GM23338 (cell line): ENCODE measurements around the gene B3GALNT2. TPM values are rescaled to one million over a fixed set of nuclear protein-coding genes. Genes with fewer than 3 reads are reported as not detected.

ENCODE experiments used
- ATAC-seq: fragments of 200-7000 bp; cut with Tn5 transposase; 3 replicates; pipeline ENCODE4 v1.9.1; 2020
- DNase-seq: peaks from one replicate; pipeline ENCODE4 v3.0.0-alpha.2; 2015; ENCODE audit warnings: low spot score
- H2AFZ ChIP-seq: fragments of 200-600 bp; sonication (generic); 2 replicates; pipeline ENCODE4 v1.8.0; 2016; ENCODE audit warnings: antibody characterized with exemption, mild to moderate bottlenecking, moderate library complexity
- H3F3A ChIP-seq: fragments of 200-600 bp; sonication (generic); replicated peaks from 2 replicates; pipeline ENCODE4 v1.8.0; 2017; ENCODE audit warnings: antibody characterized with exemption, mixed run types, low read depth
- H3K27ac ChIP-seq: fragments of 200-600 bp; sonication (generic); 2 replicates; pipeline ENCODE4 v1.6.1; 2016; ENCODE audit warnings: low read depth
- H3K27me3 ChIP-seq: fragments of 200-600 bp; sonication (generic); 2 replicates; pipeline ENCODE4 v1.8.0; 2016; ENCODE audit warnings: mild to moderate bottlenecking, mixed run types, moderate library complexity; ENCODE audit not compliant: insufficient read depth
- H3K36me3 ChIP-seq: fragments of 200-600 bp; sonication (generic); 2 replicates; pipeline ENCODE4 v1.8.0; 2016; ENCODE audit warnings: mild to moderate bottlenecking; ENCODE audit not compliant: insufficient read depth
- H3K4me1 ChIP-seq: fragments of 200-600 bp; sonication (generic); 2 replicates; pipeline ENCODE4 v1.8.0; 2016; ENCODE audit warnings: mild to moderate bottlenecking, moderate library complexity; ENCODE audit not compliant: insufficient read depth
- H3K4me2 ChIP-seq: fragments of 200-600 bp; sonication (generic); 2 replicates; pipeline ENCODE4 v1.7.1; 2017; ENCODE audit warnings: mixed run types
- H3K4me3 ChIP-seq: fragments of 200-600 bp; sonication (generic); 2 replicates; pipeline ENCODE4 v1.6.1; 2016; ENCODE audit warnings: mixed run types
- H3K79me2 ChIP-seq: fragments of 200-600 bp; sonication (generic); replicated peaks from 2 replicates; pipeline ENCODE4 v1.8.0; 2017; ENCODE audit warnings: mild to moderate bottlenecking; ENCODE audit not compliant: insufficient read depth
- H3K9me2 ChIP-seq: fragments of 200-600 bp; sonication (generic); 2 replicates; pipeline ENCODE4 v1.8.0; 2017; ENCODE audit not compliant: insufficient read depth
- H4K20me1 ChIP-seq: fragments of 200-600 bp; sonication (generic); replicated peaks from 2 replicates; pipeline ENCODE4 v1.8.0; 2017; ENCODE audit warnings: mild to moderate bottlenecking; ENCODE audit not compliant: insufficient read depth
- H3K27ac Mint-ChIP-seq: 2 replicates; pipeline ENCODE4 v1.8.0; 2020; ENCODE audit warnings: inconsistent platforms, mild to moderate bottlenecking, moderate library complexity, mixed read lengths
- H3K27me3 Mint-ChIP-seq: 3 replicates; pipeline ENCODE4 v1.8.0; 2022; ENCODE audit warnings: low read depth, mild to moderate bottlenecking, moderate library complexity, mixed read lengths, inconsistent platforms; ENCODE audit not compliant: insufficient read depth, poor library complexity
- H3K36me3 Mint-ChIP-seq: 3 replicates; pipeline ENCODE4 v1.8.0; 2021; ENCODE audit warnings: low read depth, mild to moderate bottlenecking, inconsistent platforms, moderate library complexity, mixed read lengths
- H3K4me1 Mint-ChIP-seq: 3 replicates; pipeline ENCODE4 v1.8.0; 2020; ENCODE audit warnings: mild to moderate bottlenecking, inconsistent platforms, mixed read lengths
- H3K4me3 Mint-ChIP-seq: 3 replicates; pipeline ENCODE4 v1.8.0; 2021; ENCODE audit warnings: moderate library complexity, mild to moderate bottlenecking, inconsistent platforms, mixed read lengths
- H3K9me3 Mint-ChIP-seq: 3 replicates; pipeline ENCODE4 v1.8.0; 2020; ENCODE audit warnings: moderate library complexity, mild to moderate bottlenecking, inconsistent platforms, mixed read lengths
- CREB1 ChIP-seq: fragments of 250-450 bp; sonication (Bioruptor Pico); IDR thresholded peaks from 2 replicates; pipeline ENCODE4 v1.5.0; 2020; ENCODE audit warnings: low read depth, mild to moderate bottlenecking, moderate library complexity
- CTCF ChIP-seq, 2 experiments: fragments of 200-600 bp in 1 of 2; sonication (generic) in 1 of 2; conservative IDR thresholded peaks; 2 replicates each; pipeline versions ENCODE4 v1.5.1 to v1.6.1; 2016 to 2017; ENCODE audit warnings: antibody characterized with exemption in 2 of 2, low read depth in 2 of 2, mild to moderate bottlenecking in 2 of 2, moderate library complexity in 1 of 2
- EZH2 ChIP-seq: fragments of 200-600 bp; sonication (generic); IDR thresholded peaks from one replicate; pipeline ENCODE4 v1.8.0; 2017; ENCODE audit warnings: antibody characterized with exemption, mild to moderate bottlenecking, low read depth; ENCODE audit not compliant: unreplicated experiment
- EZH2phosphoT487 ChIP-seq: fragments of 200-600 bp; sonication (generic); IDR thresholded peaks from one replicate; pipeline ENCODE4 v1.8.1; 2018; ENCODE audit warnings: antibody characterized with exemption; ENCODE audit not compliant: unreplicated experiment
- JUNB ChIP-seq: IDR thresholded peaks from one replicate; pipeline ENCODE4 v1.6.1; 2016; ENCODE audit warnings: antibody characterized with exemption; ENCODE audit not compliant: unreplicated experiment
- NANOG ChIP-seq: IDR thresholded peaks from 2 replicates; pipeline ENCODE4 v1.6.1; 2016; ENCODE audit warnings: antibody characterized with exemption, borderline replicate concordance
- POLR2AphosphoS5 ChIP-seq: IDR thresholded peaks from 2 replicates; pipeline ENCODE4 v1.6.1; 2016; ENCODE audit warnings: antibody characterized with exemption, low read depth
- STAT1 ChIP-seq: IDR thresholded peaks from one replicate; pipeline ENCODE4 v1.6.1; 2016; ENCODE audit warnings: antibody characterized with exemption; ENCODE audit not compliant: unreplicated experiment
- ZNF114 ChIP-seq: fragments of 250-450 bp; sonication (Bioruptor Pico); IDR thresholded peaks from 2 replicates; pipeline ENCODE4 v1.5.0; 2020; ENCODE audit warnings: mild to moderate bottlenecking, moderate library complexity
- ZNF331 ChIP-seq: fragments of 250-450 bp; sonication (Bioruptor Pico); IDR thresholded peaks from 2 replicates; pipeline ENCODE4 v1.5.0; 2020; ENCODE audit warnings: low read depth, mild to moderate bottlenecking, moderate library complexity
- ZNF462 ChIP-seq: fragments of 250-450 bp; sonication (Bioruptor Pico); IDR thresholded peaks from 2 replicates; pipeline ENCODE4 v1.5.0; 2020; ENCODE audit warnings: mild to moderate bottlenecking, moderate library complexity
- polyA plus RNA-seq: library from polyadenylated mRNA; unstranded; fragments of >200 nt; fragmentation: Nextera tagmentation; extraction: Ambion mirVana; gene quantifications from 2 replicates; pipeline ENCODE4 v1.2.1, GENCODE V29; 2016
- total RNA-seq: library from RNA; depleted of rRNA; stranded (reverse); fragments of >200 nt; shearing (Covaris generic); gene quantifications from 2 replicates; pipeline ENCODE4 v1.2.3, GENCODE V29; 2014
- TF ChIP-seq, protein P1 (sequence below): IDR thresholded peaks from 2 replicates; pipeline ENCODE4 v1.6.1; 2016; ENCODE audit warnings: antibody characterized with exemption
- TF ChIP-seq, protein P2 (sequence below): IDR thresholded peaks from one replicate; pipeline ENCODE4 v1.6.1; 2018; ENCODE audit warnings: antibody characterized with exemption; ENCODE audit not compliant: unreplicated experiment

The B3GALNT2 gene
- total and polyA plus RNA-seq, 2 experiments from 2014 or later: 14.4 to 48.8 TPM

- no peak overlapping the region for H3K4me2 ChIP-seq
- H3K36me3 Mint-ChIP-seq: peaks cover 63% of the 10 kb centered on the region
- H3K4me3 Mint-ChIP-seq: no peak overlapping the region
- H3K27me3 Mint-ChIP-seq: peaks cover 4% of the 10 kb centered on the region
- no peaks in the 10 kb centered on the region for H3K9me3 Mint-ChIP-seq
- ATAC-seq (peak; percentile 75), DNase-seq (peak; percentile 16)
- peaks cover 6% of the 10 kb centered on the region; the same call in 1 of the 2 replicates for H3F3A ChIP-seq
- H3K4me1 Mint-ChIP-seq: peaks cover 3% of the 10 kb centered on the region; the same call in 2 of the 3 replicates
- no peaks in the 10 kb centered on the region for H3K27me3 ChIP-seq
- TF ChIP-seq, protein P1, sequence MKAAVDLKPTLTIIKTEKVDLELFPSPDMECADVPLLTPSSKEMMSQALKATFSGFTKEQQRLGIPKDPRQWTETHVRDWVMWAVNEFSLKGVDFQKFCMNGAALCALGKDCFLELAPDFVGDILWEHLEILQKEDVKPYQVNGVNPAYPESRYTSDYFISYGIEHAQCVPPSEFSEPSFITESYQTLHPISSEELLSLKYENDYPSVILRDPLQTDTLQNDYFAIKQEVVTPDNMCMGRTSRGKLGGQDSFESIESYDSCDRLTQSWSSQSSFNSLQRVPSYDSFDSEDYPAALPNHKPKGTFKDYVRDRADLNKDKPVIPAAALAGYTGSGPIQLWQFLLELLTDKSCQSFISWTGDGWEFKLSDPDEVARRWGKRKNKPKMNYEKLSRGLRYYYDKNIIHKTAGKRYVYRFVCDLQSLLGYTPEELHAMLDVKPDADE: no peak
- TF ChIP-seq ZNF331 (no peak), EZH2 (no peak), EZH2phosphoT487 (no peak), POLR2AphosphoS5 (no peak), CREB1 (CRISPR knock-in tag) (no peak), CTCF (conservative IDR thresholded peaks at IDR 0.05; ENCODE audit: low read depth in 2 of 2) (no peak), ZNF462 (CRISPR knock-in tag) (no peak), STAT1 (no peak), JUNB (no peak), NANOG (no peak), ZNF114 (CRISPR knock-in tag) (no peak)
- TF ChIP-seq, protein P2, sequence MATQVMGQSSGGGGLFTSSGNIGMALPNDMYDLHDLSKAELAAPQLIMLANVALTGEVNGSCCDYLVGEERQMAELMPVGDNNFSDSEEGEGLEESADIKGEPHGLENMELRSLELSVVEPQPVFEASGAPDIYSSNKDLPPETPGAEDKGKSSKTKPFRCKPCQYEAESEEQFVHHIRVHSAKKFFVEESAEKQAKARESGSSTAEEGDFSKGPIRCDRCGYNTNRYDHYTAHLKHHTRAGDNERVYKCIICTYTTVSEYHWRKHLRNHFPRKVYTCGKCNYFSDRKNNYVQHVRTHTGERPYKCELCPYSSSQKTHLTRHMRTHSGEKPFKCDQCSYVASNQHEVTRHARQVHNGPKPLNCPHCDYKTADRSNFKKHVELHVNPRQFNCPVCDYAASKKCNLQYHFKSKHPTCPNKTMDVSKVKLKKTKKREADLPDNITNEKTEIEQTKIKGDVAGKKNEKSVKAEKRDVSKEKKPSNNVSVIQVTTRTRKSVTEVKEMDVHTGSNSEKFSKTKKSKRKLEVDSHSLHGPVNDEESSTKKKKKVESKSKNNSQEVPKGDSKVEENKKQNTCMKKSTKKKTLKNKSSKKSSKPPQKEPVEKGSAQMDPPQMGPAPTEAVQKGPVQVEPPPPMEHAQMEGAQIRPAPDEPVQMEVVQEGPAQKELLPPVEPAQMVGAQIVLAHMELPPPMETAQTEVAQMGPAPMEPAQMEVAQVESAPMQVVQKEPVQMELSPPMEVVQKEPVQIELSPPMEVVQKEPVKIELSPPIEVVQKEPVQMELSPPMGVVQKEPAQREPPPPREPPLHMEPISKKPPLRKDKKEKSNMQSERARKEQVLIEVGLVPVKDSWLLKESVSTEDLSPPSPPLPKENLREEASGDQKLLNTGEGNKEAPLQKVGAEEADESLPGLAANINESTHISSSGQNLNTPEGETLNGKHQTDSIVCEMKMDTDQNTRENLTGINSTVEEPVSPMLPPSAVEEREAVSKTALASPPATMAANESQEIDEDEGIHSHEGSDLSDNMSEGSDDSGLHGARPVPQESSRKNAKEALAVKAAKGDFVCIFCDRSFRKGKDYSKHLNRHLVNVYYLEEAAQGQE: no peak
- H3K4me1 ChIP-seq: no peaks in the 10 kb centered on the region
- H3K9me2 ChIP-seq: no peaks in the 10 kb centered on the region
- no peak overlapping the region for H2AFZ ChIP-seq
- H3K4me3 ChIP-seq: no peak overlapping the region
- no peaks in the 10 kb centered on the region; the same call in 1 of the 2 replicates for H4K20me1 ChIP-seq
- H3K36me3 ChIP-seq: peaks cover 26% of the 10 kb centered on the region
- 0 out of 2 replicates have a peak overlapping the region, but pooled peaks have one; percentile 45 for H3K27ac ChIP-seq
- H3K79me2 ChIP-seq: no peaks in the 10 kb centered on the region
- peak overlapping the region; percentile 93 for H3K27ac Mint-ChIP-seq
These were observed 53.3 kb downstream of the B3GALNT2 start for GRCh38 chr1:235450886-235451483.
